ENCODE results near the gene SULT2B1. TPM values are rescaled to one million over a fixed set of nuclear protein-coding genes. Genes with fewer than 3 reads are reported as not detected.

The SULT2B1 gene
- total RNA-seq, 1 experiment from 2014 or later = not detected

GRCh38 chr19:48603449-48603848 lies 51.5 kb downstream of the SULT2B1 start:
- BruUV-seq (replicated peaks) = no TSS peak
- ChIA-PET POLR2A (no interaction called here), CTCF (interaction anchor here (1.2 kb wide), 1 partner anchor 15 kb away, joined by 5 read pairs; no protein-coding TSS in a partner anchor)
- DNase-seq (ENCODE audit: unreplicated experiment) = no peak
- TF ChIP-seq CTCF (IDR thresholded peaks at IDR 0.05; ENCODE audit: unreplicated experiment) = no peak
- intact Hi-C loops (cut with micrococcal nuclease) = no loop called here
- Mint-ChIP-seq H3K4me1 (ENCODE audit: insufficient read depth, unreplicated experiment) (no peaks in the 10 kb centered on the region), H3K36me3 (ENCODE audit: insufficient read depth, unreplicated experiment) (no peaks in the 10 kb centered on the region), H3K9me3 (ENCODE audit: unreplicated experiment) (no peaks in the 10 kb centered on the region), H3K27ac (ENCODE audit: low read depth, unreplicated experiment) (no peak overlapping the region), H3K4me3 (ENCODE audit: unreplicated experiment) (no peak overlapping the region), H3K27me3 (ENCODE audit: insufficient read depth, unreplicated experiment) (peaks cover 7% of the 10 kb centered on the region)

- no TSS peak for BruUV-seq (replicated peaks)
- Mint-ChIP-seq H3K9me3 (ENCODE audit: unreplicated experiment) (no peaks in the 10 kb centered on the region), H3K4me3 (ENCODE audit: unreplicated experiment) (no peak overlapping the region), H3K36me3 (ENCODE audit: insufficient read depth, unreplicated experiment) (no peaks in the 10 kb centered on the region), H3K27ac (ENCODE audit: low read depth, unreplicated experiment) (no peak overlapping the region), H3K4me1 (ENCODE audit: insufficient read depth, unreplicated experiment) (no peaks in the 10 kb centered on the region), H3K27me3 (ENCODE audit: insufficient read depth, unreplicated experiment) (peaks cover 3% of the 10 kb centered on the region)
- CTCF ChIA-PET = no interaction called here
- intact Hi-C loops (cut with micrococcal nuclease) = no loop called here
- TF ChIP-seq CTCF (IDR thresholded peaks at IDR 0.05; ENCODE audit: unreplicated experiment) = no peak
- no peak for DNase-seq (ENCODE audit: unreplicated experiment)
- POLR2A ChIA-PET = no interaction called here
Measured at GRCh38 chr19:48603850-48604249, 51.9 kb downstream of the SULT2B1 start.

GRCh38 chr19:48606463-48607358 lies 54.7 kb downstream of the SULT2B1 start, which contains the start of gene SPACA4:
TSS of gene SPACA4 (plus strand) at chr19:48606742. CDS start at chr19:48606979, 237 bp downstream.
- DNase-seq (ENCODE audit: unreplicated experiment) = no peak
- BruUV-seq (replicated peaks) = no TSS peak
- intact Hi-C loops (cut with micrococcal nuclease) = no loop called here
- H3K9me3 Mint-ChIP-seq (ENCODE audit: unreplicated experiment) = no peaks in the 10 kb centered on the region
- H3K36me3 Mint-ChIP-seq (ENCODE audit: insufficient read depth, unreplicated experiment) = no peaks in the 10 kb centered on the region
- no peak for TF ChIP-seq CTCF (IDR thresholded peaks at IDR 0.05; ENCODE audit: unreplicated experiment)
- H3K27me3 Mint-ChIP-seq (ENCODE audit: insufficient read depth, unreplicated experiment) = no peaks in the 10 kb centered on the region
- no peak within 1 kb of the TSS for H3K27ac Mint-ChIP-seq (ENCODE audit: low read depth, unreplicated experiment)
- ChIA-PET CTCF (interaction anchor here (0.6 to 1.1 kb wide), 7 partner anchors 10 to 248 kb away, joined by 3 to 6 read pairs (median 4); no protein-coding TSS in a partner anchor), POLR2A (no interaction called here)
- no peaks in the 10 kb centered on the region for H3K4me1 Mint-ChIP-seq (ENCODE audit: insufficient read depth, unreplicated experiment)
- no peak within 1 kb of the TSS for H3K4me3 Mint-ChIP-seq (ENCODE audit: unreplicated experiment)

GRCh38 chr19:48607359-48607755 lies 55.4 kb downstream of the SULT2B1 start:
- Mint-ChIP-seq H3K4me3 (ENCODE audit: unreplicated experiment) (no peak overlapping the region), H3K9me3 (ENCODE audit: unreplicated experiment) (no peaks in the 10 kb centered on the region), H3K27ac (ENCODE audit: low read depth, unreplicated experiment) (no peak overlapping the region), H3K4me1 (ENCODE audit: insufficient read depth, unreplicated experiment) (no peaks in the 10 kb centered on the region), H3K36me3 (ENCODE audit: insufficient read depth, unreplicated experiment) (no peaks in the 10 kb centered on the region), H3K27me3 (ENCODE audit: insufficient read depth, unreplicated experiment) (no peaks in the 10 kb centered on the region)
- TF ChIP-seq CTCF (IDR thresholded peaks at IDR 0.05; ENCODE audit: unreplicated experiment) = no peak
- DNase-seq (ENCODE audit: unreplicated experiment) = no peak
- POLR2A ChIA-PET = interaction anchor here (3.0 kb wide), 1 partner anchor 11 kb away, joined by 19 read pairs; the partner anchor contains the start of genes RPL18 and SPHK2
- CTCF ChIA-PET = interaction anchor here (0.6 to 1.2 kb wide), 7 partner anchors 17 to 273 kb away, joined by 3 to 4 read pairs (median 4); no protein-coding TSS in a partner anchor
- no TSS peak for BruUV-seq (replicated peaks)
- intact Hi-C loops (cut with micrococcal nuclease) = no loop called here

All from MCF 10A (cell line).